Vagina (tissue), 2 donors: ENCODE measurements around the gene STAU1.

Source experiments
- CTCF ChIP-seq, 3 experiments: fragments of 450-650 bp in 2 of 3; fragments of 200-600 bp in 1 of 3; sonication (generic) in 1 of 3; IDR thresholded peaks; one replicate each; pipeline ENCODE4 v1.5.1; 2017 to 2019; ENCODE audit warnings: antibody characterized with exemption in 3 of 3, mild to moderate bottlenecking in 2 of 3, moderate library complexity in 2 of 3
- POLR2AphosphoS5 ChIP-seq, 2 donors: sonication (generic); formaldehyde crosslinking; IDR thresholded peaks; one replicate each; pipeline ENCODE4 v1.9.0; 2017; ENCODE audit warnings: antibody characterized with exemption in 2 of 2, mild to moderate bottlenecking in 2 of 2, low read depth in 1 of 2; ENCODE audit not compliant: insufficient read depth in 1 of 2

GRCh38 chr20:49185071-49185761, 2.9 kb downstream of the STAU1 start:
- TF ChIP-seq CTCF (IDR thresholded peaks at IDR 0.05) = no peak
- TF ChIP-seq POLR2AphosphoS5 (IDR thresholded peaks at IDR 0.05; ENCODE audit: insufficient read depth in 1 of 2, low read depth in 1 of 2) = no peak
